Nephron progenitor cell (in vitro differentiated cells): ENCODE data around the gene SEC63.

Experiments
- DNase-seq: peaks from one replicate; pipeline ENCODE4 v3.0.0; 2021
- H3K27ac Mint-ChIP-seq: 2 replicates; pipeline ENCODE4 v1.8.0; 2021; ENCODE audit warnings: mild to moderate bottlenecking, moderate library complexity, mixed read lengths
- H3K27me3 Mint-ChIP-seq: 2 replicates; pipeline ENCODE4 v1.8.0; 2021; ENCODE audit warnings: mild to moderate bottlenecking, low read depth, mixed read lengths; ENCODE audit not compliant: poor library complexity
- H3K36me3 Mint-ChIP-seq: 2 replicates; pipeline ENCODE4 v1.8.0; 2021; ENCODE audit warnings: low read depth, mixed read lengths
- H3K4me1 Mint-ChIP-seq: 2 replicates; pipeline ENCODE4 v1.8.0; 2021; ENCODE audit warnings: mixed read lengths
- H3K4me3 Mint-ChIP-seq: 2 replicates; pipeline ENCODE4 v1.8.0; 2021; ENCODE audit warnings: mild to moderate bottlenecking, moderate library complexity, mixed read lengths
- H3K9me3 Mint-ChIP-seq: 2 replicates; pipeline ENCODE4 v1.8.0; 2021; ENCODE audit warnings: mild to moderate bottlenecking, moderate library complexity, mixed read lengths
- CTCF ChIP-seq: fragments of 200-600 bp; sonication (generic); IDR thresholded peaks from 2 replicates; pipeline ENCODE4 v1.5.0; 2021; ENCODE audit warnings: antibody characterized with exemption

The SEC63 gene

GRCh38 chr6:107853230-107853629 is 104.8 kb downstream of the SEC63 start:
- Mint-ChIP-seq H3K36me3 (no peaks in the 10 kb centered on the region), H3K9me3 (peaks cover 11% of the 10 kb centered on the region), H3K4me3 (no peak overlapping the region), H3K27ac (no peak overlapping the region), H3K27me3 (peaks cover 6% of the 10 kb centered on the region), H3K4me1 (peaks cover 10% of the 10 kb centered on the region)
- TF ChIP-seq CTCF: no peak
- no peak for DNase-seq

DNA sequence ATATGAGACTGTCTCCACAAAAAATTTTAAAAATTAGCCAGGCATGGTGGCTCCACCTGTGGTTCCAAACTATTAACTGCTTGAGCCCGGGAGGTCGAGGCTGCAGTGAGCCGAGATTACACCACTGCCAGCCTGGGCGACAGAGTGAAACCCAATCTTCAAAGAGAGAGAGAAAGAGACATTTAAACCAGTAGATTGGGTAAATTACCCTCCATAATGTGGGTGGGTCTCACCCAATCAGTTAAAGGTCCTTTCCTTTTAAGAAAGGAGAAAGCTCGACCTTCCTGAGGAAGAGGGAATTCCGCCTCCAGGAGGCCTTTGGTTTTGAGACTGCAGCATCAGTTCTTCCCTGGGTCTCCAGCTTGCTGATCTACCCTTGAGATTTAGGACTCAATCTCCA is 108.7 kb downstream of the SEC63 start:
- Mint-ChIP-seq H3K9me3 (peaks cover 9% of the 10 kb centered on the region), H3K4me1 (peaks cover 18% of the 10 kb centered on the region), H3K27me3 (peaks cover 14% of the 10 kb centered on the region), H3K4me3 (no peak overlapping the region), H3K36me3 (no peaks in the 10 kb centered on the region), H3K27ac (no peak overlapping the region)
- TF ChIP-seq CTCF: no peak
- DNase-seq: no peak

GRCh38 chr6:107847844-107848802 is 109.9 kb downstream of the SEC63 start:
- H3K4me1 Mint-ChIP-seq: peaks cover 27% of the 10 kb centered on the region

GRCh38 chr6:107846262-107846795 is 111.7 kb downstream of the SEC63 start:
- no peak for DNase-seq
- Mint-ChIP-seq H3K4me1 (peaks cover 30% of the 10 kb centered on the region), H3K9me3 (no peaks in the 10 kb centered on the region), H3K27me3 (peaks cover 14% of the 10 kb centered on the region), H3K4me3 (no peak overlapping the region), H3K27ac (no peak overlapping the region), H3K36me3 (no peaks in the 10 kb centered on the region)
- TF ChIP-seq CTCF: no peak

More at GRCh38 chr6:107847844-107848802, 109.9 kb downstream of the SEC63 start:
- no peaks in the 10 kb centered on the region for H3K36me3 Mint-ChIP-seq
- no peak overlapping the region for H3K27ac Mint-ChIP-seq
- H3K4me3 Mint-ChIP-seq: peak overlapping the region; percentile 79
- peak; percentile 92 for TF ChIP-seq CTCF
- peak; percentile 96 for DNase-seq
- H3K9me3 Mint-ChIP-seq: peaks cover under 1% of the 10 kb centered on the region
- peaks cover 14% of the 10 kb centered on the region for H3K27me3 Mint-ChIP-seq

DNA sequence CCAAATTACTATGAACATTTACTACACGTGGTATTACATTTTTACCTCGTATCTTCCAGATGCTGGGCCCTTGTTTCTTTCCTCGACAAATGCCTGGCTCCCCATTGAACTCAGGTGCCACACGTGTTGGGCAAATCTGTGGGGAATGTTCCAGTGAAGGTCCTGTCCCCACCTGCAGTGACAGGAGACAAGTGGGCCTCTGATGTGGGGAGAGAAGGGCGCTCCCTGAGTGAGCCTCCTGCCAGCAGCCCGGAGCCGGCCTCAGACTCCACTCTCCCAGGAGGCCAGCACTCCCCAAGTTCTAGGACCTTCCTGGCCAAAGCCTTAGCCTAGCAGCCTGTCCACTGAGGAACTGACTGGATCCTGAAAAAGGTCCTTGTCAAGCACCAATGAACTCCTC is 112.2 kb downstream of the SEC63 start:
- no peak for TF ChIP-seq CTCF

More for the DNA sequence above, 112.2 kb downstream of the SEC63 start:
- no peak for DNase-seq
- Mint-ChIP-seq H3K4me1 (peaks cover 30% of the 10 kb centered on the region), H3K4me3 (no peak overlapping the region), H3K27me3 (peaks cover 14% of the 10 kb centered on the region), H3K36me3 (no peaks in the 10 kb centered on the region), H3K9me3 (no peaks in the 10 kb centered on the region), H3K27ac (no peak overlapping the region)
